ENCODE measurements around the gene BCAP29.

BCAP29 gene

GRCh38 chr7:107564553-107565298 is 15.3 kb upstream of the BCAP29 start:
- DNase-seq (ENCODE audit: low spot score in 2 of 2) (no peak), ATAC-seq (no peak)
- peak overlapping the region; percentile 79 for H3K4me3 Mint-ChIP-seq
- no peaks in the 10 kb centered on the region for H3K9me3 Mint-ChIP-seq
- peak overlapping the region; percentile 96 for H3K27ac Mint-ChIP-seq
- peaks cover 6% of the 10 kb centered on the region for H3K36me3 Mint-ChIP-seq
- peaks cover 53% of the 10 kb centered on the region for H3K4me1 Mint-ChIP-seq

GRCh38 chr7:107570298-107570697 is 9.7 kb upstream of the BCAP29 start:
- Mint-ChIP-seq H3K4me3 (no peak overlapping the region), H3K27ac (no peak overlapping the region), H3K36me3 (peaks cover 26% of the 10 kb centered on the region), H3K9me3 (no peaks in the 10 kb centered on the region), H3K4me1 (peaks cover 6% of the 10 kb centered on the region)
- ATAC-seq (no peak), DNase-seq (ENCODE audit: low spot score in 2 of 2) (no peak)

GRCh38 chr7:107573537-107573936 is 6.5 kb upstream of the BCAP29 start:
- Mint-ChIP-seq H3K36me3 (peaks cover 29% of the 10 kb centered on the region), H3K9me3 (no peaks in the 10 kb centered on the region), H3K4me3 (no peak overlapping the region), H3K4me1 (no peaks in the 10 kb centered on the region), H3K27ac (no peak overlapping the region)
- no peak for DNase-seq (ENCODE audit: low spot score in 2 of 2)
- ATAC-seq = no peak

- no peak for ATAC-seq
- Mint-ChIP-seq H3K36me3 (peaks cover 14% of the 10 kb centered on the region), H3K27ac (peak overlapping the region; percentile 88), H3K4me3 (peak overlapping the region; percentile 76), H3K9me3 (no peaks in the 10 kb centered on the region), H3K4me1 (peaks cover 17% of the 10 kb centered on the region)
- no peak for DNase-seq (ENCODE audit: low spot score in 2 of 2)
Observed at GRCh38 chr7:107579554-107579884, 527 bp upstream of the BCAP29 start.

- DNase-seq (ENCODE audit: low spot score in 2 of 2) (no peak), ATAC-seq (no peak)
- H3K4me1 Mint-ChIP-seq = peaks cover 17% of the 10 kb centered on the region
Observed at GRCh38 chr7:107580716-107581383, 804 bp downstream of the BCAP29 start.

GRCh38 chr7:107581387-107582013 is 1.5 kb downstream of the BCAP29 start:
- peaks cover 15% of the 10 kb centered on the region for H3K36me3 Mint-ChIP-seq
- peaks cover 17% of the 10 kb centered on the region for H3K4me1 Mint-ChIP-seq
- ATAC-seq (no peak), DNase-seq (ENCODE audit: low spot score in 2 of 2) (no peak)
- H3K27ac Mint-ChIP-seq = no peak overlapping the region
- peak overlapping the region; percentile 76 for H3K4me3 Mint-ChIP-seq
- no peaks in the 10 kb centered on the region for H3K9me3 Mint-ChIP-seq

More at GRCh38 chr7:107580716-107581383, 804 bp downstream of the BCAP29 start:
- Mint-ChIP-seq H3K9me3 (no peaks in the 10 kb centered on the region), H3K4me3 (peak overlapping the region; percentile 76), H3K27ac (no peak overlapping the region), H3K36me3 (peaks cover 15% of the 10 kb centered on the region)

- Mint-ChIP-seq H3K27ac (no peak overlapping the region), H3K4me3 (no peak overlapping the region), H3K9me3 (no peaks in the 10 kb centered on the region), H3K36me3 (peaks cover 15% of the 10 kb centered on the region), H3K4me1 (peaks cover 17% of the 10 kb centered on the region)
- ATAC-seq (no peak), DNase-seq (ENCODE audit: low spot score in 2 of 2) (no peak)
Observed at GRCh38 chr7:107582875-107583274, 2.8 kb downstream of the BCAP29 start.

GRCh38 chr7:107584716-107585115 is 4.7 kb downstream of the BCAP29 start:
- Mint-ChIP-seq H3K4me1 (peaks cover 17% of the 10 kb centered on the region), H3K4me3 (no peak overlapping the region), H3K27ac (no peak overlapping the region), H3K9me3 (no peaks in the 10 kb centered on the region), H3K36me3 (peaks cover 15% of the 10 kb centered on the region)
- no peak for ATAC-seq
- no peak for DNase-seq (ENCODE audit: low spot score in 2 of 2)

GRCh38 chr7:107588529-107589130 is 8.6 kb downstream of the BCAP29 start:
- ATAC-seq (no peak), DNase-seq (ENCODE audit: low spot score in 2 of 2) (no peak)
- Mint-ChIP-seq H3K36me3 (peaks cover 17% of the 10 kb centered on the region), H3K4me3 (no peak overlapping the region), H3K4me1 (no peaks in the 10 kb centered on the region), H3K9me3 (no peaks in the 10 kb centered on the region), H3K27ac (no peak overlapping the region)

GRCh38 chr7:107591421-107591820 is 11.4 kb downstream of the BCAP29 start:
- Mint-ChIP-seq H3K4me3 (no peak overlapping the region), H3K9me3 (no peaks in the 10 kb centered on the region), H3K36me3 (peaks cover 25% of the 10 kb centered on the region), H3K4me1 (no peaks in the 10 kb centered on the region), H3K27ac (peak overlapping the region; percentile 12)
- no peak for DNase-seq (ENCODE audit: low spot score in 2 of 2)
- ATAC-seq = no peak

GRCh38 chr7:107592361-107593024 is 12.4 kb downstream of the BCAP29 start:
- ATAC-seq (no peak), DNase-seq (ENCODE audit: low spot score in 2 of 2) (no peak)
- Mint-ChIP-seq H3K4me3 (no peak overlapping the region), H3K9me3 (no peaks in the 10 kb centered on the region), H3K4me1 (no peaks in the 10 kb centered on the region), H3K27ac (no peak overlapping the region), H3K36me3 (peaks cover 35% of the 10 kb centered on the region)

GRCh38 chr7:107593025-107593410 is 13.0 kb downstream of the BCAP29 start:
- no peaks in the 10 kb centered on the region for H3K4me1 Mint-ChIP-seq
- no peak overlapping the region for H3K4me3 Mint-ChIP-seq
- peaks cover 35% of the 10 kb centered on the region for H3K36me3 Mint-ChIP-seq
- H3K9me3 Mint-ChIP-seq = no peaks in the 10 kb centered on the region
- H3K27ac Mint-ChIP-seq = no peak overlapping the region
- DNase-seq (ENCODE audit: low spot score in 2 of 2) (no peak), ATAC-seq (no peak)

- ATAC-seq = no peak
- Mint-ChIP-seq H3K4me1 (no peaks in the 10 kb centered on the region), H3K27ac (no peak overlapping the region), H3K4me3 (no peak overlapping the region), H3K36me3 (peaks cover 44% of the 10 kb centered on the region), H3K9me3 (no peaks in the 10 kb centered on the region)
- DNase-seq (ENCODE audit: low spot score in 2 of 2) = no peak
Observed at GRCh38 chr7:107594961-107595737, 15.1 kb downstream of the BCAP29 start.

- Mint-ChIP-seq H3K9me3 (no peaks in the 10 kb centered on the region), H3K4me1 (no peaks in the 10 kb centered on the region), H3K4me3 (no peak overlapping the region), H3K36me3 (peaks cover 63% of the 10 kb centered on the region), H3K27ac (no peak overlapping the region)
- no peak for ATAC-seq
- DNase-seq (ENCODE audit: low spot score in 2 of 2) = no peak
Observed at GRCh38 chr7:107596881-107597581, 17.0 kb downstream of the BCAP29 start.

Measured in stimulated activated effector memory CD8-positive, alpha-beta T cell treated with anti-CD3 and anti-CD28 coated beads, Interleukin-12 subunit alpha, Interleukin-12 subunit beta, amount 100 ng/mL, for 72 hours (primary cell).